Keratinocyte (primary cell): ENCODE data around the gene PNCK. TPM values are rescaled to one million over a fixed set of nuclear protein-coding genes. Genes with fewer than 3 reads are reported as not detected.

ENCODE experiments used
- DNase-seq: peaks from one replicate; pipeline ENCODE4 v3.0.0-alpha.2; 2011; ENCODE audit warnings: low read depth, missing footprints, low spot score
- FAIRE-seq: peaks from 2 replicates; lab custom pipeline; 2011; peaks lifted over from hg19 to GRCh38; lab: Jason Lieb, UNC
- H2AFZ ChIP-seq: 2 replicates; pipeline ENCODE4 v1.6.0; 2012; ENCODE audit warnings: low read length, control low read depth, inconsistent platforms; ENCODE audit not compliant: control insufficient read depth
- H3K27ac ChIP-seq: 2 replicates; pipeline ENCODE4 v1.5.1; 2011; ENCODE audit warnings: low read length; ENCODE audit not compliant: control insufficient read depth, insufficient read depth
- H3K27me3 ChIP-seq: 3 replicates; pipeline ENCODE4 v1.6.0; 2011; ENCODE audit warnings: low read length; ENCODE audit not compliant: control insufficient read depth, insufficient read depth; ENCODE audit errors: extremely low read depth
- H3K36me3 ChIP-seq, 2 experiments: 2 replicates in 1 of 2; 3 replicates in 1 of 2; pipeline ENCODE4 v1.5.1; 2011; ENCODE audit warnings: low read length in 2 of 2, mild to moderate bottlenecking in 1 of 2; ENCODE audit not compliant: control insufficient read depth in 2 of 2, insufficient read depth in 2 of 2; ENCODE audit errors: extremely low read depth in 1 of 2
- H3K4me1 ChIP-seq: 3 replicates; pipeline ENCODE4 v1.5.1; 2011; ENCODE audit warnings: low read length; ENCODE audit not compliant: control insufficient read depth, insufficient read depth; ENCODE audit errors: extremely low read depth
- H3K4me2 ChIP-seq: 3 replicates; pipeline ENCODE4 v1.6.0; 2011; ENCODE audit warnings: low read depth, low read length; ENCODE audit not compliant: control insufficient read depth, insufficient read depth; ENCODE audit errors: extremely low read depth
- H3K4me3 ChIP-seq, 3 experiments: fragments of 200-600 bp in 1 of 3; sonication (generic) in 1 of 3; 2 replicates in 2 of 3; 3 replicates in 1 of 3; pipeline ENCODE4 v1.5.1; 2011 to 2016; ENCODE audit warnings: low read length in 3 of 3, mild to moderate bottlenecking in 3 of 3, control low read depth in 2 of 3, inconsistent platforms in 1 of 3, low read depth in 1 of 3, mixed read lengths in 1 of 3, mixed run types in 1 of 3, moderate library complexity in 1 of 3; ENCODE audit not compliant: control insufficient read depth in 2 of 3, insufficient read depth in 2 of 3; ENCODE audit errors: extremely low read depth in 1 of 3
- H3K79me2 ChIP-seq: 2 replicates; pipeline ENCODE4 v1.6.0; 2012; ENCODE audit warnings: low read length; ENCODE audit not compliant: control insufficient read depth, insufficient read depth
- H3K9ac ChIP-seq: 3 replicates; pipeline ENCODE4 v1.6.0; 2011; ENCODE audit warnings: low read length; ENCODE audit not compliant: control insufficient read depth, insufficient read depth; ENCODE audit errors: extremely low read depth
- H3K9me1 ChIP-seq: 3 replicates; pipeline ENCODE4 v1.6.0; 2011; ENCODE audit warnings: low read length; ENCODE audit not compliant: control insufficient read depth, insufficient read depth; ENCODE audit errors: extremely low read depth
- H3K9me3 ChIP-seq: 2 replicates; pipeline ENCODE4 v1.5.1; 2012; ENCODE audit warnings: low read depth, low read length; ENCODE audit not compliant: control insufficient read depth
- H4K20me1 ChIP-seq: 3 replicates; pipeline ENCODE4 v1.6.0; 2011; ENCODE audit warnings: low read length; ENCODE audit not compliant: control insufficient read depth, insufficient read depth; ENCODE audit errors: extremely low read depth
- CTCF ChIP-seq, 3 experiments: IDR thresholded peaks in 1 of 3; conservative IDR thresholded peaks in 1 of 3; optimal IDR thresholded peaks in 1 of 3; 2 replicates in 2 of 3; 3 replicates in 1 of 3; pipeline versions ENCODE3 to v1.5.1; 2011; ENCODE audit warnings: low read length in 3 of 3, mild to moderate bottlenecking in 3 of 3, moderate library complexity in 2 of 3, control low read depth in 1 of 3, inconsistent platforms in 1 of 3; ENCODE audit not compliant: insufficient read depth in 2 of 3; ENCODE audit errors: extremely low read depth in 1 of 3
- EZH2 ChIP-seq: IDR thresholded peaks from one replicate; pipeline ENCODE4 v1.6.1; 2012; ENCODE audit warnings: inconsistent platforms, mild to moderate bottlenecking, low read length, moderate library complexity
- dilution Hi-C: fragments of 300-500 bp; cut with MboI; formaldehyde crosslinking; loops from one replicate; pipeline ENCODE4 v1.7.0; 2020; ENCODE audit warnings: low sequenced_read_pairs; ENCODE audit not compliant: extremely low pct_ligation_motif_present
- polyA plus RNA-seq, 5 experiments: library from polyadenylated mRNA; depleted of rRNA in 3 of 5; stranded (reverse) in 3 of 5; stranded (forward) in 1 of 5; unstranded in 1 of 5; fragments of >200 nt; gene quantifications; 1 replicate in 1 of 5; 2 replicates in 3 of 5; 3 replicates in 1 of 5; pipeline versions ENCODE4 v1.2.1 to v1.2.3, GENCODE V29; 2011 to 2012; ENCODE audit warnings: missing spikeins in 2 of 5, low read depth in 1 of 5, low replicate concordance in 1 of 5

The PNCK gene
- polyA plus RNA-seq, 1 donor (not counting 4 experiments of a cell fraction or from before 2014, with no cell fraction given): 0.24 TPM

- no peak overlapping the region for H3K27ac ChIP-seq
- H3K36me3 ChIP-seq: no peaks in the 10 kb centered on the region
- no peak overlapping the region for H3K9ac ChIP-seq
- H3K4me1 ChIP-seq: peaks cover 8% of the 10 kb centered on the region
- no peak overlapping the region for H3K4me3 ChIP-seq
- no peaks in the 10 kb centered on the region for H3K27me3 ChIP-seq
- no peaks in the 10 kb centered on the region for H3K9me1 ChIP-seq
- H3K79me2 ChIP-seq: peaks cover 11% of the 10 kb centered on the region
- H4K20me1 ChIP-seq: no peaks in the 10 kb centered on the region
- no peak for TF ChIP-seq CTCF (optimal IDR thresholded peaks at IDR 0.05 in 1 of 3, IDR thresholded peaks at IDR 0.05 in 1 of 3, conservative IDR thresholded peaks at IDR 0.05 in 1 of 3; ENCODE audit: extremely low read depth in 1 of 3, insufficient read depth in 2 of 3, low read length in 3 of 3)
- TF ChIP-seq EZH2: no peak
- no peak overlapping the region for H2AFZ ChIP-seq
- dilution Hi-C loops: no loop called here
- DNase-seq (no peak), FAIRE-seq (no peak)
- no peaks in the 10 kb centered on the region for H3K9me3 ChIP-seq
- no peak overlapping the region for H3K4me2 ChIP-seq
Observed at GRCh38 chrX:153685751-153686696, 12.4 kb upstream of the PNCK start.

GRCh38 chrX:153685156-153685536 lies 11.5 kb upstream of the PNCK start:
- Histone ChIP-seq H3K4me3 (no peak overlapping the region), H3K9ac (no peak overlapping the region), H3K36me3 (no peaks in the 10 kb centered on the region), H3K9me1 (no peaks in the 10 kb centered on the region), H3K4me1 (peaks cover 4% of the 10 kb centered on the region), H3K27me3 (no peaks in the 10 kb centered on the region), H3K79me2 (peaks cover 7% of the 10 kb centered on the region), H3K4me2 (no peak overlapping the region), H3K27ac (no peak overlapping the region), H2AFZ (no peak overlapping the region), H3K9me3 (no peaks in the 10 kb centered on the region), H4K20me1 (no peaks in the 10 kb centered on the region)
- TF ChIP-seq CTCF (optimal IDR thresholded peaks at IDR 0.05 in 1 of 3, IDR thresholded peaks at IDR 0.05 in 1 of 3, conservative IDR thresholded peaks at IDR 0.05 in 1 of 3; ENCODE audit: extremely low read depth in 1 of 3, insufficient read depth in 2 of 3, low read length in 3 of 3) (no peak), EZH2 (no peak)
- FAIRE-seq (no peak), DNase-seq (no peak)
- dilution Hi-C loops: no loop called here
